Endothelial cell of coronary artery (primary cell): ENCODE measurements around the gene PTPN6. TPM values are rescaled to one million over a fixed set of nuclear protein-coding genes. Genes with fewer than 3 reads are reported as not detected.

Experiments
- total RNA-seq: library from RNA; depleted of rRNA; stranded (reverse); fragments of >200 nt; gene quantifications from 2 replicates; pipeline ENCODE4 v1.2.3, GENCODE V29; 2014

Gene PTPN6
- 0.09 and 0.19 TPM in 2 replicates for total RNA-seq

DNA sequence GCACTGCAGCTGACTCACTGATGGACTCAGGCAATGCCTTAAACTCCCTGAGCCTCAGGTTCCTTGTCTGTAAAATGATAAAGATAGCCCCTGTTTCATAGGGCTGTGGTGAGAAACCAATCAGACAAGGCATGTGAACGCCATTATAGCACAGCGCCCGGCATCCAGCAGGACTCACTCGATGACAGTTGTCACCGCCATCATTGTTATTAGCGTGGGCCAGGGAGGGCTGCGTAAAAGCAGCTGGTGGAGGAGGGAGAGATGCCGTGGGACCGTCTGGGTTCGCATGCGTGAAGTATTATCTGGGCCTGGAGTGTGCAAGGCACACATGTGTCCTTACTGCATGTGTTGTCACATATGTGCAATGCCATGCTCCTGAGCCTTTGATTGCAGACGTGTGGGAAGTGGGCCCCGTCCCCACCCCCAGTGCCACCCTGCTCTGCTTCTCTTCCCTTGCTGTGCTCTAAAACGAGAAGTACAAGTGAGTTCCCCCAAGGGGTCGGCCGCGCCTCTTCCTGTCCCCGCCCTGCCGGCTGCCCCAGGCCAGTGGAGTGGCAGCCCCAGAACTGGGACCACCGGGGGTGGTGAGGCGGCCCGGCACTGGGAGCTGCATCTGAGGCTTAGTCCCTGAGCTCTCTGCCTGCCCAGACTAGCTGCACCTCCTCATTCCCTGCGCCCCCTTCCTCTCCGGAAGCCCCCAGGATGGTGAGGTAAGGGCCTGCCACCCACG lies at the start of gene PTPN6:
TSS of gene PTPN6 (plus strand) at position 546 of the 730 bp plus-strand sequence. CDS start at position 703, 157 bp downstream.

GRCh38 chr12:6904280-6905276 lies 46.6 kb upstream of the PTPN6 start, which contains the start of gene LRRC23:
Gene LRRC23 (plus strand): TSS chr12:6904822. CDS start chr12:6905634, 812 bp downstream.

GRCh38 chr12:6914246-6914946 lies 36.8 kb upstream of the PTPN6 start, which contains the start of gene ENO2:
Gene ENO2 (plus strand): TSS chr12:6914580. CDS start chr12:6915833, 1,253 bp downstream.

DNA sequence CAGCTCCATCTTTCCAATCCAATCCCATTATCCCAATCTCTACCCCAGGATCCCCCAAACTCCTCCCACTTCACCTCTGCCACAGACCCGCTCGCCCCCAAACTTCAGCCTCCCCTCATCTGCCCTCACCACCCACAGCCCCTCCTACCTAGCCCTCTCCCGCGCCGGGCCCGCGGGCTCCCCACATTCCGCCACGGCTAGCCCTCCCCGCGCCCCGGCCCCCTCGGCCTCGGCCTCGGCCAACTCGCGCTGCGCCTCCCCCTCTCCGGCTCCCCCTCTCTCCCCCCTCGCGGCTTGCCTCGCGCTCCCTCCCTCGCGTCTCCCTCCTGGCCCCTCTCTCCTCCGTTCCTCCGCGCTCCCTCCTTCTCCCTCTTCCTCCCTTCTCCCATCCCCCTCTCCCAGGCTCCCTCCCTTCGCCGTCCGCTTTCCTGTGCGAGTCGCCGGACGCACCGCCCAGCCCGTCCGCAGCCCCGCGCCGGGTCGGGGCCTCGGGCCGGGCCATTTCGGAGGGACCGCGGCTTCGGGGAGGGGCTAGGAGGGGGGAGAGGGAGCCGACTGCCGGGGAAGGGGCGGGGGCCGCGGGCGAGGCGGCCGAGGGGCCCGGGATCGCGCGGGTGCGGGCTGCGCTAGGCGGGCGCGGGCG lies 23.7 kb upstream of the PTPN6 start, which contains the start of gene ATN1:
TSS of gene ATN1 (plus strand) at position 581 of the 643 bp plus-strand sequence. CDS start 6,043 bp downstream, outside the sequence.

DNA sequence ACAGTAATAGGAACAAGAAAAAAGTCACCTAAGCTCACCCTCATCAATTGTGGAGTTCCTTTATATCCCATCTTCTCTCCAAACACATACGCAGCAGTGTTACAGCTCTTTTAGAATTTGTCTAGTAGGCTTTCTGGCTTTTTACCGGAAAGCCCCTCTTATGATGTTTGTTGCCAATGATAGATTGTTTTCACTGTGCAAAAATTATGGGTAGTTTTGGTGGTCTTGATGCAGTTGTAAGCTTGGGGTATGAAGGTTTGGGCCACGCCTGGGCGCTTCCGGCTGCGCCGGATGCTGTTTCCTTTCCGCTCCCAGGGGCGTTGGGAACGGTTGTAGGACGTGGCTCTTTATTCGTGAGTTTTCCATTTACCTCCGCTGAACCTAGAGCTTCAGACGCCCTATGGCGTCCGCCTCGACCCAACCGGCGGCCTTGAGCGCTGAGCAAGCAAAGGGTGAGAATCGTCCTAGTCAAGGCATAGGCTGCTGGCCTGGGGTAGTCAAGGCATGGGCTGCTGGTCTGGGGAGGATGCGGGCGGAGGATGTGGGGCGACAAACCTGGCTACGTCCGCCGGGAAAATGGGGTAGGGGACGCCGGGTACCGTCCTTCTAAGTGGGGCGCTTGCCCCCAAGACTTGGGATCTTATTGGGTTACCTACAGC lies 7.3 kb upstream of the PTPN6 start, which contains the start of the genes C12orf57 and RNU7-1:
TSS of gene C12orf57 (plus strand) at position 301 of the 659 bp plus-strand sequence. CDS start at position 401, 100 bp downstream.
TSS of gene RNU7-1 (plus strand) at position 95 of the 659 bp plus-strand sequence.

Other genes with a start within 250 kb of the PTPN6 start
- gene COPS7A, start 227.3 kb upstream of the PTPN6 start, total RNA-seq, result 41.5 and 63.7 TPM in 2 replicates
- gene MLF2, start 198.2 kb upstream of the PTPN6 start, total RNA-seq, result 78.1 and 83.2 TPM in 2 replicates
- 78.6 and 93.1 TPM in 2 replicates for gene PTMS, start 185.0 kb upstream of the PTPN6 start, total RNA-seq
- gene LAG3, start 178.8 kb upstream of the PTPN6 start, total RNA-seq, result under 0.01 and 0.09 TPM in 2 replicates
- gene CD4, start 161.8 kb upstream of the PTPN6 start, total RNA-seq, result 0.09 TPM in 1 of 2 replicates, not detected in the other
- gene GPR162, start 129.5 kb upstream of the PTPN6 start, total RNA-seq, result 6.4 and 10.2 TPM in 2 replicates
- gene P3H3, start 122.9 kb upstream of the PTPN6 start, total RNA-seq, result 57.4 and 81.5 TPM in 2 replicates
- 1.3 and 1.5 TPM in 2 replicates for gene GNB3, start 110.4 kb upstream of the PTPN6 start, total RNA-seq
- 5.0 and 14.8 TPM in 2 replicates for gene CDCA3, start 100.1 kb upstream of the PTPN6 start, total RNA-seq
- 82.9 and 94.1 TPM in 2 replicates for gene USP5, start 99.2 kb upstream of the PTPN6 start, total RNA-seq
- 1,012 and 1,804 TPM in 2 replicates for gene TPI1, start 83.8 kb upstream of the PTPN6 start, total RNA-seq
- 3.2 and 3.5 TPM in 2 replicates for gene SPSB2, start 78.1 kb upstream of the PTPN6 start, total RNA-seq
- 3.0 and 7.5 TPM in 2 replicates for gene LRRC23, start 46.5 kb upstream of the PTPN6 start, total RNA-seq
- gene ENO2, start 36.8 kb upstream of the PTPN6 start, total RNA-seq, result 5.6 and 33.4 TPM in 2 replicates
- 8.1 and 15.3 TPM in 2 replicates for gene ATN1, start 23.4 kb upstream of the PTPN6 start, total RNA-seq
- gene RNU7-1, start 7.5 kb upstream of the PTPN6 start, total RNA-seq, result not detected in 2 replicates
- 115 and 143 TPM in 2 replicates for gene C12orf57, start 7.3 kb upstream of the PTPN6 start, total RNA-seq
- gene PHB2, start 19.3 kb downstream of the PTPN6 start, total RNA-seq, result 143 and 181 TPM in 2 replicates
- gene EMG1, start 19.6 kb downstream of the PTPN6 start, total RNA-seq, result 37.2 and 38.7 TPM in 2 replicates
- 4.5 and 5.4 TPM in 2 replicates for gene LPCAT3, start 67.1 kb downstream of the PTPN6 start, total RNA-seq
- 0.18 and 2.7 TPM in 2 replicates for gene C1S, start 109.4 kb downstream of the PTPN6 start, total RNA-seq
- 1.2 and 2.4 TPM in 2 replicates for gene C1R, start 141.1 kb downstream of the PTPN6 start, total RNA-seq
- 13.0 and 16.9 TPM in 2 replicates for gene C1RL, start 157.9 kb downstream of the PTPN6 start, total RNA-seq
- gene RBP5, start 177.5 kb downstream of the PTPN6 start, total RNA-seq, result 0.19 TPM in 1 of 2 replicates, not detected in the other
- gene CLSTN3, start 179.0 kb downstream of the PTPN6 start, total RNA-seq, result 14.3 and 17.2 TPM in 2 replicates
- 22.3 and 25.8 TPM in 2 replicates for gene PEX5, start 238.3 kb downstream of the PTPN6 start, total RNA-seq